ENCODE data around the gene ARHGAP45. TPM values are rescaled to one million over a fixed set of nuclear protein-coding genes. Genes with fewer than 3 reads are reported as not detected.

The ARHGAP45 gene
- total RNA-seq, 1 experiment from 2014 or later = 45.3 TPM

DNA sequence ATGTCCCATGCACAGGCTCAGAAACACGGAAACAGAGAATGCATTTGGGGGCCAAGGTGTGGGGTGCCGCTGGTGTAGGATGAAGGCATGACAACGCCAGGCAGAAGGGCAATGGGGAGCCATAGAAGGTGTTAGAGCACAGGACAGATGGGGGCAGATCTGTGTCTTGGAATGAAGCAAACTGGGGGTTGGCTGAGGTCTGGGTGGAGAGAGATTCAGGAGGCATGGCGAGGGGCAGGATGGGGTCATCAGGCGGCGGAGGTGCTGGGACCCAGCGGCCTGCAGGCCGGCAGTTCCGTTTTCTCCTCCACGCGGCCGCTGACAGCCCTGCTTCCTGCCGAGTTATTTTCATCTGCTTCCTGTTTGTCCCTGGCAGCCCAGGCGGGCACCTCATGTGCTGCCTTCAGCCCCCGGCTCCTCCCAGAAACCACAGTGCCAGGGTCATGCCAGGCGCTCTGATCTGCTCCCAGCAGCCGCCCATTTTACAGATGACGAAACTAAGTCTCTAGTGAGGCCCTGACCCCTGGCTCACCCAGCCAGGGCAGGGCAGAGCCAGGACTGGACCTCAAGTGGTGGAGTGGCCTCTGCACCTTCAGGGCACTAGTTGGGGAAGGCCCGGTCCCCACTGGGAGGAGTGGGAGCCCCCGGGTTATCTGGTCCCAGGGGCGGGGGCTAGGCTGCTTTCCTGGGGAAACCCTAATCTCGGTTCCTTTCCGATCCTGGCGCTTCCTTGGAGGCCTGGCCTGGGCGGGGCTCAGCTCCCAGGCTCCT, 2.2 kb downstream of the ARHGAP45 start:
- CTCF ChIA-PET = no interaction called here
- intact Hi-C loops (cut with micrococcal nuclease) = loop anchor here (5.0 kb wide), 1 partner anchor 33 kb away; the partner anchor contains the start of gene GPX4
- TF ChIP-seq EZH2phosphoT487 (IDR thresholded peaks at IDR 0.05; ENCODE audit: borderline replicate concordance, low read length) (no peak), EZH2 (IDR thresholded peaks at IDR 0.05; ENCODE audit: low read length, unreplicated experiment) (no peak)
- TF ChIP-seq, protein P1, sequence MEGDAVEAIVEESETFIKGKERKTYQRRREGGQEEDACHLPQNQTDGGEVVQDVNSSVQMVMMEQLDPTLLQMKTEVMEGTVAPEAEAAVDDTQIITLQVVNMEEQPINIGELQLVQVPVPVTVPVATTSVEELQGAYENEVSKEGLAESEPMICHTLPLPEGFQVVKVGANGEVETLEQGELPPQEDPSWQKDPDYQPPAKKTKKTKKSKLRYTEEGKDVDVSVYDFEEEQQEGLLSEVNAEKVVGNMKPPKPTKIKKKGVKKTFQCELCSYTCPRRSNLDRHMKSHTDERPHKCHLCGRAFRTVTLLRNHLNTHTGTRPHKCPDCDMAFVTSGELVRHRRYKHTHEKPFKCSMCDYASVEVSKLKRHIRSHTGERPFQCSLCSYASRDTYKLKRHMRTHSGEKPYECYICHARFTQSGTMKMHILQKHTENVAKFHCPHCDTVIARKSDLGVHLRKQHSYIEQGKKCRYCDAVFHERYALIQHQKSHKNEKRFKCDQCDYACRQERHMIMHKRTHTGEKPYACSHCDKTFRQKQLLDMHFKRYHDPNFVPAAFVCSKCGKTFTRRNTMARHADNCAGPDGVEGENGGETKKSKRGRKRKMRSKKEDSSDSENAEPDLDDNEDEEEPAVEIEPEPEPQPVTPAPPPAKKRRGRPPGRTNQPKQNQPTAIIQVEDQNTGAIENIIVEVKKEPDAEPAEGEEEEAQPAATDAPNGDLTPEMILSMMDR (conservative IDR thresholded peaks at IDR 0.05; ENCODE audit: low read depth, low read length) = no peak
- Histone ChIP-seq H3K27me3 (ENCODE audit: low read length) (no peaks in the 10 kb centered on the region), H4K20me1 (ENCODE audit: low read length) (no peaks in the 10 kb centered on the region), H3K4me2 (ENCODE audit: low read length) (no peak overlapping the region), H3K9me2 (replicated peaks; ENCODE audit: low read length) (no peaks in the 10 kb centered on the region), H3F3A (ENCODE audit: low read length, unreplicated experiment) (no peaks in the 10 kb centered on the region), H3K9ac (ENCODE audit: low read length) (no peak overlapping the region), H3K79me2 (ENCODE audit: low read length) (0 out of 2 replicates have a peak, but pooled peaks cover 4% of the 10 kb centered on the region), H3K4me3 (ENCODE audit: low read length) (no peak overlapping the region), H3K27ac (ENCODE audit: low read length) (no peak overlapping the region), H3K36me3 (ENCODE audit: low read depth, low read length) (no peaks in the 10 kb centered on the region), H2AFZ (ENCODE audit: low read length) (no peak overlapping the region), H3K4me1 (ENCODE audit: insufficient read depth, low read length) (peaks cover 18% of the 10 kb centered on the region), H3K9me3 (ENCODE audit: low read length) (no peaks in the 10 kb centered on the region)
- BruUV-seq (replicated peaks) = no TSS peak
- DNase-seq (no peak), ATAC-seq (no peak)
- POLR2A ChIA-PET (ENCODE audit: unreplicated experiment) = no interaction called here

DNA sequence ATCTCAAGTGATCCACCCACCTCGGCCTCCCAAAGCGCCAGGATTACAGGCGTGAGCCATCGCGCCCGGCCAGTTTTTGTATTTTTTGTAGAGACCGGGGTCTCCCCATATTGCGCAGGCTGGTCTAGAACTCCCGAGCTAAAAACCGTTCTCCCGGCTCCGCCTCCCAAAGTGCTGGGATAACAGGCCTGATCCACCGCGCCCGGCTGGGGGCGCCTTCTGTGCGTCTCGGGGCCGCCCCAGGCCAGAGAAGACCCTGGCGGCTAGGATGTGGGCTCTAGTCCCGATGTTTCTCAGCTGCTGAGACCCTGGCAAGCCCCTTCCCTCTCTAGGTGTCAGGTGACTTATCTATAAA, 3.6 kb downstream of the ARHGAP45 start:
- H3K4me3 ChIP-seq (ENCODE audit: low read length) = no peak overlapping the region
- peaks cover 12% of the 10 kb centered on the region for H3K4me1 ChIP-seq (ENCODE audit: insufficient read depth, low read length)
- H4K20me1 ChIP-seq (ENCODE audit: low read length) = no peaks in the 10 kb centered on the region
- H3K4me2 ChIP-seq (ENCODE audit: low read length) = no peak overlapping the region
- H3K9me2 ChIP-seq (replicated peaks; ENCODE audit: low read length) = no peaks in the 10 kb centered on the region
- ATAC-seq (no peak), DNase-seq (no peak)
- H3K9ac ChIP-seq (ENCODE audit: low read length) = no peak overlapping the region
- H3K36me3 ChIP-seq (ENCODE audit: low read depth, low read length) = no peaks in the 10 kb centered on the region
- BruUV-seq (replicated peaks) = no TSS peak
- H3K79me2 ChIP-seq (ENCODE audit: low read length) = 0 out of 2 replicates have a peak, but pooled peaks cover 4% of the 10 kb centered on the region
- intact Hi-C loops (cut with micrococcal nuclease) = no loop called here
- no peak overlapping the region for H2AFZ ChIP-seq (ENCODE audit: low read length)
- CTCF ChIA-PET = no interaction called here
- no peak overlapping the region for H3K27ac ChIP-seq (ENCODE audit: low read length)
- no peak for TF ChIP-seq EZH2 (IDR thresholded peaks at IDR 0.05; ENCODE audit: low read length, unreplicated experiment)
- no peak for TF ChIP-seq EZH2phosphoT487 (IDR thresholded peaks at IDR 0.05; ENCODE audit: borderline replicate concordance, low read length)
- TF ChIP-seq, protein P1 (conservative IDR thresholded peaks at IDR 0.05; ENCODE audit: low read depth, low read length) = no peak
- H3F3A ChIP-seq (ENCODE audit: low read length, unreplicated experiment) = no peaks in the 10 kb centered on the region
- POLR2A ChIA-PET (ENCODE audit: unreplicated experiment) = no interaction called here
- H3K9me3 ChIP-seq (ENCODE audit: low read length) = no peaks in the 10 kb centered on the region
- H3K27me3 ChIP-seq (ENCODE audit: low read length) = no peaks in the 10 kb centered on the region
